HG03469 (cell line): ENCODE results near the gene EIF2AK3.
"Not testable (repeated sequence)": the region's sequence is repeated elsewhere in the genome, so short reads cannot be mapped to it uniquely, and the experiment has no call there.

ENCODE experiments used
- ATAC-seq: cut with Tn5 transposase; IDR thresholded peaks from one replicate; pipeline ENCODE4 v1.9.1; 2021; ENCODE audit warnings: mild to moderate bottlenecking, moderate library complexity, moderate number of reproducible peaks; ENCODE audit not compliant: unreplicated experiment

Gene EIF2AK3

GRCh38 chr2:88549616-88550292 lies 77.5 kb downstream of the EIF2AK3 start:
- no peak for ATAC-seq

DNA sequence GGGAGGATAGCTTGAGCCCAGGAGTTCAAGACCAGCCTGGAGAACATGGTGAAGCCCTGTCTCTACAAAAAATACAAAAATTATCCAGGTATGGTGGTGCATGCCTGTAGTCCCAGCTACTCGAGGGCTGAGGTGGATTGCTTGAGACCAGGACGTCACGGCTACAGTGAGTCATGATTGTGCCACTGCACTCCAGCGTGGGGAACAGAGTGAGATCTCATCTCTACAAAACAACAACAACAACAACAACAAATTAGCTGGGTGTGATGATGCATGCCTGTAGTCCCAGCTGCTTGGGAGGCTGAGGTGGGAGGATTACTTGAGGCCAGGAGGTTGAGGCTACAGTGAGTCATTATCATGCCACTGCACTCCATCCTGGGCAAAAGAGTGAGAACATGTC lies 81.0 kb downstream of the EIF2AK3 start:
- ATAC-seq: not testable (repeated sequence)

DNA sequence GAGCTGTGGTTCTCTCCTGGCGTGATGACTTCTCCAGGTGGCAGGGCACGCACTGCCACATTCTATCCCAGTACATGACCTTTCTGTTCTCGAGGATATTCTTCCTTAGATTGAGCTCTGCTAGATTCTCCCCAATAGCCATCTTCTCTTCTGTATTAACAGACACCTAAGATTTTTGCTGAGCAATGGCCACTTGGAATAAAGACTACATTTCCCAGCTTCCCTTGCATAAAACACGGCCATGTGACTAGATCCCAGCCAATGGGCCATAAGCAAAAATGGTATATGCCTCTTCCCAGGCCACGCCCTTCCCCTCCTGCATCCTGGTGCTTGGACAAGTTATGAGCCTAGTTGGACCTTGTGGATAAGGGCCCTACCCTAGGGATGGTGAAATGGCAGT lies 82.1 kb downstream of the EIF2AK3 start:
- ATAC-seq: no peak

DNA sequence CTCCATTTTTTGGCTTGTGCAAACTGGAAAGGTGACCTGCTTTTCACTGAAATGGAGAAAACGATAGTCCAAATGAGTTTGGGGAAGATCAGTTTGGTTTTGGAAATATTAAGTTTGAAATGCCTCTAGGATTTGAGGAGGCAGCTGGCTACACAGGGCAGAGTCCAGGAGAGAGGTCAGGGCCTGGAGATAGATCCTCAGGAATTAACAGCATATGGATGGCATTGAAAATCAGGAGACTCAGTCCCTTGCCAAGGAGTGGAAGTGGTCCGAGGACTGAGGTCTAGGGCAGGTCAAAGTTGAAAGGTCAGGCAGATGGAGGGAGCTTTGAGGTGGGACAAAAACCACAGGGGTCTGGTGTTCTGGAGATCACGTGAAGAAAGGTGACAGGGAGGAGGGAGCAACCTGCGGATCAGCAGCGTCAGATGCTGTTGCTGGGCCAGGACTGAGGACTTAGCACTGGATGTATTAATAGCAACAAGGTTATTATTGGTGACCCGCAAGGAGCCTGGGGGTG lies 83.7 kb downstream of the EIF2AK3 start:
- ATAC-seq: no peak

- no peak for ATAC-seq
Observed at GRCh38 chr2:88542668-88543067, 84.6 kb downstream of the EIF2AK3 start.

GRCh38 chr2:88540346-88540745 lies 86.9 kb downstream of the EIF2AK3 start:
- ATAC-seq: no peak

DNA sequence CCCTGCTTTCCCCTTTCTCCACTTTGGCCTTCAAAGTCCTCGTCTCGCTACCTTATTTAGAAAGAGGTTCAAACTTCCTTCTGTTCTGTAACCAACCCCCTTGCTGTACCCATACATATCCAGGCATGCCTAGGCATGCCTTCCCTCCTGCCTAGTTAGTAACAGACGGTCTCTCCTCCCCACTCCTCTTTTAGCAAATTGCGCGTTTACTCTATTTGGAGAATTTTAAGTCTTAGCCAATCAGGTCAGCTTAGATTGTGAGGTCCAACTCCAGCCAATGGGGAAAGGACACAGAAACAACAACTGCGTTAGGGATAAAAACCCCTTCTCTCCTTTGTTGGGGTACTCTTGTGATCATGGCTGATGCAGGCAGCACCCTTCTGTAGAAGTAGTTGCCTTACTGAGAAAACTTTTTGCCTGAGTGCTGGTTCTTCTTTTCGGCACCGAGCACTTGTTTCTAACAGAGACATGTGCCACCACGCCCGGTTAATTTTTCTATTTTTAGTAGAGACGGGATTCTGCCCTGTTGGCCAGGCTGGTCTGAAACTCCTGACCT lies 88.8 kb downstream of the EIF2AK3 start:
- ATAC-seq: no peak

GRCh38 chr2:88537640-88538039 lies 89.6 kb downstream of the EIF2AK3 start:
- no peak for ATAC-seq

GRCh38 chr2:88530081-88530480 lies 97.2 kb downstream of the EIF2AK3 start:
- ATAC-seq: no peak

DNA sequence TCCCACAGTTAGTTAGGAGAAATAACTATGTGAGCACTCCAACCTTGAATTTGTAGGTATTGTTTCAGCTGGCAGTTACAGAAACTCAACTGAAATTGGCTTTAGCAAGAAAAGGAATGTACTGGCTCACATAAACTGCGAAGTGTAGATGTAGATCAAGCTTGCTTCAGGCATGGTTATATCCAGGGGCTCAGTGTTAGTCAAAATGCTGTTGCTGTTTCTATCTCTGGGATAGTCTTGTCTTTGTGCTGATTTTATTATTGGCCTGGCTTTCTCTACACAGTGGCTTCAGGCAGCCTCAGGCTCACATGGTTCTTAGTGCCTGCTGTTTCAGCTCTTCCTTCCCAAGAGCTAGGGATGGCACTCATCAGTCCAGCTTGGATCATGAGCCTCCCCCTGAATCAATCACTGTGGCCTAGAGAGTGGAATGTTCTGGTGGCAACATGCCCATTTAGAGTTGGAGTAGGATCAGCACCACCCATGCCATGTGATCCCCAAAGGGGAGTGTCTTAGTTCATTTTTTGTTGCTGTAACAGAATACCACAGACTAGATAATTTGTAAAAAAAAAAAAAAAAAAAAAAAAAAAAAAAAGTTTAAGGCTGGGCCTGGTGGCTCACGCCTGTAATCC lies 105.7 kb downstream of the EIF2AK3 start:
- ATAC-seq: no peak

GRCh38 chr2:88517759-88518201 lies 109.5 kb downstream of the EIF2AK3 start:
- no peak for ATAC-seq
